SJCRH30 (cell line): ENCODE results near the gene TMEM39A. TPM values are rescaled to one million over a fixed set of nuclear protein-coding genes. Genes with fewer than 3 reads are reported as not detected.
A peak's percentile ranks its signal among the peaks of the same experiment; 100 is the strongest.

Source experiments
- DNase-seq, 2 experiments: peaks; one replicate each; pipeline ENCODE4 v3.0.0-alpha.2; 2015 to 2020
- H3K27ac ChIP-seq: fragments of 250-450 bp; sonication (Bioruptor Pico); 2 replicates; pipeline ENCODE4 v1.5.1; 2020; ENCODE audit warnings: mild to moderate bottlenecking, moderate library complexity
- H3K27me3 ChIP-seq: fragments of 250-450 bp; sonication (Bioruptor Pico); 2 replicates; pipeline ENCODE4 v1.5.1; 2020; ENCODE audit warnings: mild to moderate bottlenecking, moderate library complexity
- H3K36me3 ChIP-seq: fragments of 250-450 bp; sonication (Bioruptor Pico); 2 replicates; pipeline ENCODE4 v1.5.1; 2020; ENCODE audit warnings: mild to moderate bottlenecking, moderate library complexity
- H3K4me1 ChIP-seq: fragments of 250-450 bp; sonication (Bioruptor Pico); 2 replicates; pipeline ENCODE4 v1.5.1; 2020; ENCODE audit warnings: mild to moderate bottlenecking, moderate library complexity
- H3K4me3 ChIP-seq: fragments of 250-450 bp; sonication (Bioruptor Pico); 2 replicates; pipeline ENCODE4 v1.5.1; 2020; ENCODE audit warnings: mild to moderate bottlenecking, moderate library complexity
- H3K9me3 ChIP-seq: fragments of 250-450 bp; sonication (Bioruptor Pico); replicated peaks from 2 replicates; pipeline ENCODE4 v1.5.1; 2020; ENCODE audit warnings: mild to moderate bottlenecking, moderate library complexity
- total RNA-seq: library from RNA; depleted of rRNA; stranded (reverse); fragments of >200 nt; shearing (Covaris generic); gene quantifications from 2 replicates; pipeline ENCODE4 v1.2.3, GENCODE V29; 2014; rRNA removed

TMEM39A gene, protein sequence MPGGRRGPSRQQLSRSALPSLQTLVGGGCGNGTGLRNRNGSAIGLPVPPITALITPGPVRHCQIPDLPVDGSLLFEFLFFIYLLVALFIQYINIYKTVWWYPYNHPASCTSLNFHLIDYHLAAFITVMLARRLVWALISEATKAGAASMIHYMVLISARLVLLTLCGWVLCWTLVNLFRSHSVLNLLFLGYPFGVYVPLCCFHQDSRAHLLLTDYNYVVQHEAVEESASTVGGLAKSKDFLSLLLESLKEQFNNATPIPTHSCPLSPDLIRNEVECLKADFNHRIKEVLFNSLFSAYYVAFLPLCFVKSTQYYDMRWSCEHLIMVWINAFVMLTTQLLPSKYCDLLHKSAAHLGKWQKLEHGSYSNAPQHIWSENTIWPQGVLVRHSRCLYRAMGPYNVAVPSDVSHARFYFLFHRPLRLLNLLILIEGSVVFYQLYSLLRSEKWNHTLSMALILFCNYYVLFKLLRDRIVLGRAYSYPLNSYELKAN
- total RNA-seq, result 35.7 and 38.7 TPM in 2 replicates

DNA sequence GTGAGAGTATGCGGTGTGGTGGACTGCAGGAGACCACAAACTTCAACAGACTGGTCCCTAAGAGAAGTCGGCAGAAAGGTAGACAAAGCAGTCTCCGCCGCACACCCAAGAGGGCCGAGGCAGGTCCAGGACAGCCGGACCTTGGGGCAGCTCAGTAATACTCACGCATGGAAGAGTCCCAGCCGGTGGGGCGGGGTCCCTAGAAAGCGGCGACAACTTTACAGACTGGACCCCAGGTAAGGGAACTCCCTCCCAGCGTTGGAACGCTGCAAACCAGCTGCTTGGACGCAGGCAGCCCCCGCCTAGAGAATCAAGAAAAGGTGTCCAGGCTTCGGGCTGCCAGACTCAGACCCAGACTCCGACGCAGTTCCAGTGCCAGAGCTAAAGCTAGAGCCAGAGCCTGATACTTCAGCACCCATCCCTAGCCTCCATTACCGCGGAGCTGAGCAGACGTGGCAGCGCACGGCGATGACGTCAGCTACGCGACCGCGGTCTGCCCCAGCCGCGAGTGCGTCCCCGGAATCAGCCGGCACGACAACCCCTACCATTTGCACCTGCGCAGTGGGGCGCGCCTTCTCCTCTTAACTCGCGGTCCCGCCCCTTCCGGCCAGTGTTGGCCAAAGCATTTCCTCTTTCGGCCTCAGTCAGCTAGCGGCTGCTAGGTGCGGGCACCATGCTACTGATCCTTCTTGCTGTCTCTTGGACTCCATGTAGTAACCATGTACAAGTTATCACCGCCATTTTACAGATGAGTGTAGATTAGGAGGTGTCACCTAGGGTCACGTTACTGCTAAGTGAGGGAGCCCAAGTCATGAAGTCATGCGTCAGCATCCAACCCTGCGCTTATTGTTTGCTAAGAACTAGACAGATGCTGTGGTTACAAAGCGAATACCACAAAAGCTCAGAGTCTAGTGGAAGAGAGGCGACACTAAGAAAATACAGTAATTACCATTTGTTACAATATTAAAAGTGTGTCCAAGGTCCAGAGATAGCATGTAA is at the start of gene TMEM39A:
Gene TMEM39A (minus strand): TSS at position 445 of the 999 bp plus-strand sequence. CDS start 1,541 bp downstream, outside the sequence.
- Histone ChIP-seq H3K27me3 (no peaks in the 10 kb centered on the region), H3K9me3 (no peaks in the 10 kb centered on the region), H3K27ac (peak within 1 kb of the TSS; percentile 69), H3K4me1 (0 out of 2 replicates have a peak, but pooled peaks cover 4% of the 10 kb centered on the region), H3K36me3 (peaks cover 31% of the 10 kb centered on the region), H3K4me3 (peak within 1 kb of the TSS; percentile 74)
- peak; percentile 99 for DNase-seq

DNA sequence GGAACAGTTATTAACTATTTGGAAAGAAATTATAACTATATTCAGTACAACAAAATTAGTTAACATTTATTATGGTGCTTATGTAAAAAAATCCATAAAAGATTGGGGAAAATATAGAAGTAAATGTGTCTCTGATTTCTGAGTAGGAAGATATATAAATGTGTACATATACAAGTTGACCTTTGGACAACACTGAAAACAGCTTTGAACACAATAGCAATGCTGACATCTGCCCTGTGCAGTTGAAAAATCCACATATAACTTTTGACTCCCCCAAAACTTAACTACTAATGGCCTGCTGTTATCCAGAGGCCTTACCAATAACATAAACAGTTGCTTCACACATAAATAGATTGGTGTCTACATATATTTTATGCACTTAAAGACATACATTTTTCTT is 47.3 kb upstream of the TMEM39A start:
- Histone ChIP-seq H3K27me3 (no peaks in the 10 kb centered on the region), H3K9me3 (no peaks in the 10 kb centered on the region; the same call in 1 of the 2 replicates), H3K4me3 (no peak overlapping the region), H3K27ac (no peak overlapping the region), H3K36me3 (peaks cover 57% of the 10 kb centered on the region), H3K4me1 (no peaks in the 10 kb centered on the region)
- no peak for DNase-seq

DNA sequence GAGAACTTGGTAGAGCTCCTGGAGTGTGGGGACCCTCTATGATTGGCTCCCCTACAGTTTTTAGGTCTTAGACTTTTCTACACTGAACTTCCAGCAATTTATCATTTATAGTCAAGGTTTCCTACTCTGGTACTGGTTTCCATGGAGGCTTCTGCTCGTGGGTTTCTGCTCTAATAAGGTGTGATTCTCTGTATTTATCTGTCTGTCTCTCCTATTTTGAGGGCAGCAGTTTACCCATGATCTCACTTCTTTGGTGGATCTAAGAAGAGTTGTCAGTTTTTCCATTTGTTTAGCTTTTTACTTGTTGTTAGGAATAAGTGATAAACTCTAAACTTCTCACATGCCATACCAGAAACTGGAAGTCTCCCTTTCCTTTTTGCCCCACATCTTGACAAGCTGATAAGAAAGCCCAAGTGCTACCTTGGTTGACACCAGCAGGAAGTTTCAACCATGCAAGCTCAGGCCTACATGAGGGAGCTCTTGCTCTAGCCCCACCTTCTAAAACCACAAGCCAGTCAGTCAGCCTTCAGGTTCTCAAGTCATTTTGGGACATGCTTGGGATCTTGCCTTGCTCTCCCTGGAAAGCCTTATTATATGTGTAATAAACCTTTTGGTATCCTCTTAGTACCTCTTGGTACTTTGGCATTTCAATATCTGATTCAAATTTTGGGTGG is 44.9 kb upstream of the TMEM39A start:
- Histone ChIP-seq H3K9me3 (no peaks in the 10 kb centered on the region), H3K36me3 (peaks cover 51% of the 10 kb centered on the region), H3K4me1 (no peaks in the 10 kb centered on the region), H3K27me3 (no peaks in the 10 kb centered on the region), H3K27ac (no peak overlapping the region), H3K4me3 (no peak overlapping the region)
- DNase-seq, result no peak

DNA sequence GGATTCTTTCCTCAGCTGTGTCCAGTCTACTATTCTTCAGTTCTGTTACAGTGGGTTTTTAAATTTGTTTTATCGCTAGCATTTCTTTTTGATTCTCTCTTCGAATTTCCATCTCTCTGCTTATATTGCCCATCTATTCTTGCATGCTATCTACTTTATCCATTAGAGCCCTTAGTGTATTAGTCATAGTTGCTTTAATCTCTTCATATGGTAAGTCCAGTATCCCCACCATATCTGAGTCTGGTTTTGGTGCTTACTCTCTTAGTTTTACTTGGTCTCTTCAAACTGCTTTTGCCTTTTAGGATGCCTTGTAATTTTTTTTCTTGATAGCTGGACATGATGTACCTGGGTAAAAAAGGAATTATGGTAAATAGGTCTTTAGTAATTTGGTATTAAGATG is 44.0 kb upstream of the TMEM39A start:
- Histone ChIP-seq H3K36me3 (peaks cover 51% of the 10 kb centered on the region), H3K9me3 (no peaks in the 10 kb centered on the region), H3K27me3 (no peaks in the 10 kb centered on the region), H3K27ac (no peak overlapping the region), H3K4me1 (no peaks in the 10 kb centered on the region), H3K4me3 (no peak overlapping the region)
- DNase-seq, result no peak

DNA sequence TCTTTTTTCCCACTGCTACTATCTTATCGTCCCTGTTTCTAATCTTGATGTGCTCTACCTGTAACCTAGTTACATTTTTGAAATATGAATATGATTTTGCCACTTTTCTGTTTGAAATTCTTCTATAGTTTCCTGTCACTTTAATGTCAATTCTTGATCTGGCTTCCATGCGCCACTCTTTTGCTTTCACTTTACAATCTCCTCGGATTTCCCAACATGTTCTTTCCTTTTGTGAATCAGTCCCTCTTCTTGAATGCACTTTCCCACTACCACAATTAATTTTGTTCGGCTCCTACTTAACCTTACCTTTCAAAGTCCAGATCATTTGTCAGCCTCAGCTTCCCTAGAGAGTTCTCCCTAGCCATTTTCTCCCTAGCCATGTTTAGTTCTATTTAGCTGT is 43.2 kb upstream of the TMEM39A start:
- Histone ChIP-seq H3K4me3 (no peak overlapping the region), H3K27ac (no peak overlapping the region), H3K4me1 (no peaks in the 10 kb centered on the region), H3K9me3 (no peaks in the 10 kb centered on the region), H3K36me3 (peaks cover 48% of the 10 kb centered on the region), H3K27me3 (no peaks in the 10 kb centered on the region)
- no peak for DNase-seq

DNA sequence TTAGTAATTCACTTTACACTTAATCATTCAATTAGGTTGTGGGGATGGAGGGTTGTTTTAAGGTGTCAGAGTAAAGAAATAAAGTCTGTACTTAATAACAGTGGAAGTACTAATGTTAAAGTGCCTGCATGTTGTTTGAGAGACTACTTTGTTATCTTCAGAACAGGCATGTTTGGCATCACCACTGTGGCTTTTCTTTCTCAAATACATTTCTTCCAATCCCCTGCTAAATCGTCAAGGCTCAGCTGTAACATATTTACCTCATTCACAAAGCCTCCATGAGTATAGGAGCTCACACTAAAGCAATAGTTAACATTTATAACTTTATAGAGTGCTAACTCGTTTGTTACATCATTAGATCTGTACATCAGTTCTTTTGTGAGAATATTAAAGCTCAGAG is 37.5 kb upstream of the TMEM39A start:
- H3K27ac ChIP-seq, result no peak overlapping the region
- H3K4me3 ChIP-seq, result no peak overlapping the region
- H3K36me3 ChIP-seq, result peaks cover 17% of the 10 kb centered on the region
- no peaks in the 10 kb centered on the region for H3K27me3 ChIP-seq
- DNase-seq, result no peak
- H3K9me3 ChIP-seq, result no peaks in the 10 kb centered on the region
- peaks cover 4% of the 10 kb centered on the region; the same call in 1 of the 2 replicates for H3K4me1 ChIP-seq

DNA sequence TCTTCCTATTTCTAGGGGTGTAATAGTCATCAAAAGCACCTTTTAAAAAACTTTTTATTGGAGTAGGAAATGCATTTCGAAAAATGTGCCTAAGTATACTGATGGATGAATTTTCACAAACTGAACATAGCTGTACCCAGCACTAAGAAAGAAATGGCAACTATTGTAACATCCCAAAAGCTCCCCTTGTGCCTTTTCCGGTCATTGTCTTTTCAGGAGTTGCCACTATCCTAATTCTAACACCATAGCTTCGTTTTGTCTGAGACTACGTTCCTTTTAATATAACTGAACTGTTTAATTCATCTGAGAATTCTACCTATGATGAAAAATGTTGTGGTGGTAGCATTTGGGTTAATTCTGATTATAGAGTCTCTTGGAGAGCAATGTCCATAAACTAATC is 36.9 kb upstream of the TMEM39A start:
- peaks cover 13% of the 10 kb centered on the region for H3K36me3 ChIP-seq
- H3K27me3 ChIP-seq, result no peaks in the 10 kb centered on the region
- DNase-seq, result no peak
- H3K4me1 ChIP-seq, result peaks cover 4% of the 10 kb centered on the region; the same call in 1 of the 2 replicates
- no peaks in the 10 kb centered on the region for H3K9me3 ChIP-seq
- no peak overlapping the region for H3K27ac ChIP-seq
- no peak overlapping the region for H3K4me3 ChIP-seq

DNA sequence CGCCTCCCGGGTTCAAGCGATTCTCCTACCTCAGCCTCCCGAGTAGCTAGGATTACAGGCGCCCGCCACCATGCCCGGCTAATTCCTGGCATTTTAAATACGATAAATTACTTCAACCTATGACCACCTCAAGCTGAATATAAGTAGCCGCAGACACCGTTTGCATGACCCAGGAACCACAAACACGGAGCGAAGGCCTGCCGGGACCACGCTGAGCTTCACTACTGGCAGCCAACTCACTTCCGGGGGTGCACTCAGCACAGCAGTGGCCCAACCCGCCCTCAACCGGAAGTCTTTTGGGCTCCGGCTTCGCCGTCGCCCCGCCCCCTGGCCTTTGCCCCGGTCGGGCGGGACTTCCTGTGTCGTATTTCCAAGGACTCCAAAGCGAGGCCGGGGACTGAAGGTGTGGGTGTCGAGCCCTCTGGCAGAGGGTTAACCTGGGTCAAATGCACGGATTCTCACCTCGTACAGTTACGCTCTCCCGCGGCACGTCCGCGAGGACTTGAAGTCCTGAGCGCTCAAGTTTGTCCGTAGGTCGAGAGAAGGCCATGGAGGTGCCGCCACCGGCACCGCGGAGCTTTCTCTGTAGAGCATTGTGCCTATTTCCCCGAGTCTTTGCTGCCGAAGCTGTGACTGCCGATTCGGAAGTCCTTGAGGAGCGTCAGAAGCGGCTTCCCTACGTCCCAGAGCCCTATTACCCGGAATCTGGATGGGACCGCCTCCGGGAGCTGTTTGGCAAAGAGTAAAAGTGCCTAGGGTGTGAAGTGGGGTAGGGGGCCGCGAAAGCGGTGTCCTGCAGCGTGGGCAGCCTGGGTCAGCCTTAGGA is 35.0 kb upstream of the TMEM39A start, which contains the start of gene TIMMDC1:
Gene TIMMDC1 (plus strand): TSS at position 362 of the 826 bp plus-strand sequence. CDS start 187 bp downstream, at position 549.
- peak within 1 kb of the TSS; percentile 84 for H3K4me3 ChIP-seq
- peaks cover 4% of the 10 kb centered on the region; the same call in 1 of the 2 replicates for H3K4me1 ChIP-seq

DNA sequence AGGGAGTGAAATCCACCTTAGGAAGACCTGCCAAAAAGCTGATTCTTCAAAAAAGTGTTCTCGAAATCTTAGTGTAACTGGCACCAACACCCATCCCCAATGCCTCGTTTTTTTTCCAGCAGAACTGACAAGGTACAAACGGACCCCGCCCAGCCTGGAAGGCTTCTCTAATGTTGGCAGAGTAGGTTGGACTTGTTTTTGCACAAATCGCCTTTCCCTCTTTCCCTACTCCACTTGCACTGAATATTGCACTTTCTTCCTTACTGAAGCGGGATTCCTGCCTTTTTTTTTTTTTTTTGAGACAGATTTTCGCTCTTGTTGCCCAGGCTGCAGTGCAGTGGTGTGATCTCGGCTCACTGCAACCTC is 34.4 kb upstream of the TMEM39A start:
- DNase-seq, result peak; percentile 16 to 34
- H3K27me3 ChIP-seq, result no peaks in the 10 kb centered on the region
- H3K4me1 ChIP-seq, result peaks cover 4% of the 10 kb centered on the region; the same call in 1 of the 2 replicates
- peak overlapping the region; percentile 84 for H3K4me3 ChIP-seq
- no peaks in the 10 kb centered on the region for H3K36me3 ChIP-seq
- peak overlapping the region; percentile 74 for H3K27ac ChIP-seq
- H3K9me3 ChIP-seq, result no peaks in the 10 kb centered on the region

More for the DNA sequence above, 35.0 kb upstream of the TMEM39A start, which contains the start of gene TIMMDC1:
- peak; percentile 96 to 97 for DNase-seq
- Histone ChIP-seq H3K36me3 (no peaks in the 10 kb centered on the region), H3K9me3 (no peaks in the 10 kb centered on the region), H3K27me3 (no peaks in the 10 kb centered on the region), H3K27ac (peak within 1 kb of the TSS; percentile 74)

DNA sequence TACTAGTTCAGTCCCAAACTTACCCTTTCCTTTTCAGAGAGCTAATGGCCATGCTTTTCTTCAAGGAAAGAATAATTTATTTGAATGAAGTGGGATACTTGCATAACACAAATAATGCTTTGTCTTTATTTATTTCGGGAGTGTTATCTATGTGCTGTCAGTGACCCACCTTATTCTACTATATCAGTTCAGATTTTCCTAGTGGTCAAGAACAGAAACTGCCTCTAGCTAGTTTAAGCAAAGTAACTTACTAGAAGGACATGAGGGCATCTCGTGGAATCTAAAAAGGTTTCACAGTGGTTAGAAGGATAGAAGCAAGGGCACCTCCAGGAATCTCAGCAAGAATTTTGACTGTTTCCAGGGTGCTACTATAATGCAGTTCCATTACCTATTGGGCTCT is 31.2 kb upstream of the TMEM39A start:
- H3K27ac ChIP-seq, result no peak overlapping the region
- no peak overlapping the region for H3K4me3 ChIP-seq
- no peaks in the 10 kb centered on the region for H3K9me3 ChIP-seq
- H3K4me1 ChIP-seq, result peaks cover 2% of the 10 kb centered on the region; the same call in 1 of the 2 replicates
- DNase-seq, result no peak
- peaks cover 10% of the 10 kb centered on the region for H3K36me3 ChIP-seq
- no peaks in the 10 kb centered on the region for H3K27me3 ChIP-seq

DNA sequence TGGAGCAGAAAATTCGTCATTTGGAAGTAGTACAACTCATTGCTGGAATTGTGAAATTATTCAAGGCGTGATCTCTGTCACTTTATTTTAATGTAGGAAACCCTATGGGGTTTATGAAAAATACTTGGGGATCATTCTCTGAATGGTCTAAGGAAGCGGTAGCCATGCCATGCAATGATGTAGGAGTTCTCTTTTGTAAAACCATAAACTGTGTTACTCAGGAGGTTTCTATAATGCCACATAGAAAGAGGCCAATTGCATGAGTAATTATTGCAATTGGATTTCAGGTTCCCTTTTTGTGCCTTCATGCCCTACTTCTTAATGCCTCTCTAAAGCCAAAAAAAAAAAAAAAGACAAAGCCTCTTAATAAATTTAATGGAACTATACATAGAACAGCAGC is 29.4 kb upstream of the TMEM39A start:
- Histone ChIP-seq H3K36me3 (peaks cover 14% of the 10 kb centered on the region), H3K27ac (no peak overlapping the region), H3K27me3 (no peaks in the 10 kb centered on the region), H3K4me3 (no peak overlapping the region), H3K4me1 (no peaks in the 10 kb centered on the region), H3K9me3 (no peaks in the 10 kb centered on the region)
- DNase-seq, result no peak

DNA sequence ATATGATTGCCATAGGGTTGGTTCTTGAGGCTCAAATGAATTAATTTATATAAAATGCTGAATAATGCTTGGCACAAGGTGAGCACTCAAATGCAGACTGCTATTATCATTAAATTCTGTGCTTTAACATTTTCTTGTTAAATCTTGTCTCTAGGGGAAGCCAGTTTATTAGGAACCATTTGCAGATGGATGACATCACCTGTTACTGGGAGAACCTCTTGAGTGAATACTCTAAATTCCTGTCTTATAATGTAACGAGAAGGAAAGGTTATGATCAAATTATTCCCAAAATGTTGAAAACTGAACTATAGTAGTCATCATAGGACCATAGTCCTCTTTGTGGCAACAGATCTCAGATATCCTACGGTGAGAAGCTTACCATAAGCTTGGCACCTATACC is 28.7 kb upstream of the TMEM39A start:
- H3K27me3 ChIP-seq, result no peaks in the 10 kb centered on the region
- peaks cover 14% of the 10 kb centered on the region for H3K36me3 ChIP-seq
- no peaks in the 10 kb centered on the region for H3K4me1 ChIP-seq
- H3K4me3 ChIP-seq, result no peak overlapping the region
- no peak for DNase-seq
- H3K9me3 ChIP-seq, result no peaks in the 10 kb centered on the region
- H3K27ac ChIP-seq, result no peak overlapping the region

DNA sequence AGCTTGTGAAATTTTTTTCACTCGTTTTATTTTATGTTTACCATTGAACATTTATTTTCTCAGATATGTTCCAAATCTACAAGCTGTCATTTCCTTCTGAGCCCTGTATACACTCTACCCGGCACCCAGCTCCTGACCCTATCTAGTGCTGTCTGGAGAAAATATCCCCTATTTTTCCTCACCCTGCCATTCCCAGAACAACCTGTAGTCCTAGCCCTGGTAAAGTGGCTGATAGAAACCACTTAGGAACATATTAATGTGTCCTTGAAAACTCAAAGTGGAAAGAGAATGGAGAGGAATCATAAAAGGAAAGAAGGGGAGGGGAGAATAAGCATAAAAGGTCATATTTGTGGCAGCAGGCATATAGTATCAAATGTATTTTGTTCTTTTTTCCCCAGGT is 26.7 kb upstream of the TMEM39A start:
- no peak for DNase-seq
- H3K9me3 ChIP-seq, result no peaks in the 10 kb centered on the region
- H3K27ac ChIP-seq, result no peak overlapping the region
- no peaks in the 10 kb centered on the region for H3K4me1 ChIP-seq
- H3K27me3 ChIP-seq, result no peaks in the 10 kb centered on the region
- peaks cover 24% of the 10 kb centered on the region for H3K36me3 ChIP-seq
- no peak overlapping the region for H3K4me3 ChIP-seq
